GM12873 (cell line): ENCODE results near the gene EXOSC5.

Experiments
- TF ChIP-seq, protein P1 (sequence below): IDR thresholded peaks from 2 replicates; pipeline ENCODE4 v1.5.1; 2012; ENCODE audit warnings: low read depth, mild to moderate bottlenecking, moderate library complexity, low read length, control low read depth; ENCODE audit not compliant: insufficient read depth; ENCODE audit errors: missing control alignments

EXOSC5 gene

DNA sequence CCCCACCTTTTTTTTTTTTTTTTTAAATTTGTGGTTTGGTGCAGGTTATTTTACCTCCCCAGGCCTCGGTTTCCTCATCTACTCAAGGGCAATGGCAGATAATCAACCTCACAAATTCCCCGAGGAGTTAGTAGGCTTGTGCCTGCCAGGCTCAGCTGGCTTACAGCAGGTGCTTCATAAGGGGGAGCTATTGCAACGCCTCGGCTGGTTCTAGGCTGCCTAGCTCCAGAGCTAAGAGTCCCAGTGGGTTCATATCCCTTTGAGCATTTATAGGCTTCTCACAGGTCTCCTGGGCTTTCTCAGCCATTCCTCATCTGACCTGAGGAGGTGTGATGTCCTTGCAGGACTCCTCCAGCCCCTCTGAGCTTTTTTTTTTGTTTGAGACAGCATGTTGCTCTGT lies 11.1 kb upstream of the EXOSC5 start:
- TF ChIP-seq, protein P1, sequence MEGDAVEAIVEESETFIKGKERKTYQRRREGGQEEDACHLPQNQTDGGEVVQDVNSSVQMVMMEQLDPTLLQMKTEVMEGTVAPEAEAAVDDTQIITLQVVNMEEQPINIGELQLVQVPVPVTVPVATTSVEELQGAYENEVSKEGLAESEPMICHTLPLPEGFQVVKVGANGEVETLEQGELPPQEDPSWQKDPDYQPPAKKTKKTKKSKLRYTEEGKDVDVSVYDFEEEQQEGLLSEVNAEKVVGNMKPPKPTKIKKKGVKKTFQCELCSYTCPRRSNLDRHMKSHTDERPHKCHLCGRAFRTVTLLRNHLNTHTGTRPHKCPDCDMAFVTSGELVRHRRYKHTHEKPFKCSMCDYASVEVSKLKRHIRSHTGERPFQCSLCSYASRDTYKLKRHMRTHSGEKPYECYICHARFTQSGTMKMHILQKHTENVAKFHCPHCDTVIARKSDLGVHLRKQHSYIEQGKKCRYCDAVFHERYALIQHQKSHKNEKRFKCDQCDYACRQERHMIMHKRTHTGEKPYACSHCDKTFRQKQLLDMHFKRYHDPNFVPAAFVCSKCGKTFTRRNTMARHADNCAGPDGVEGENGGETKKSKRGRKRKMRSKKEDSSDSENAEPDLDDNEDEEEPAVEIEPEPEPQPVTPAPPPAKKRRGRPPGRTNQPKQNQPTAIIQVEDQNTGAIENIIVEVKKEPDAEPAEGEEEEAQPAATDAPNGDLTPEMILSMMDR, result peak; percentile 15

DNA sequence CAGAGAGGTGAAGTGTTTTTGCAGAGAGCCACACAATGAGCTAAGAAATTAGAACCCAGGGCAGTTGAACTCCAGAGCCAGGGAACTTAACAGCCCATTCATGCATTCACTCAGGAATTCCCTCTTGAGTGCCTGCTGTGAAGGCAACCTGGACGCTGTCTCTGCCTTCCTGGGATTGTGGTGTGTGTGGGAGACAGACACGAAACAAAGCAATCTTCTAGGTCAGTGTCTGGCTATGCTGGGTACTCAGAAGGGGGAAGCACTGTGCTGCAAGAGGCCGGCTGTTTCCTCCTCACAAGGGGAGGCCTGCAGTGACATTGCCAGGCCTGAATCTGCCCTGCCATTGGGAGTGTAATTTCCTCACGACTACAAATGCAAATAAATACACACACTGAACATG lies 10.1 kb upstream of the EXOSC5 start:
- TF ChIP-seq, protein P1, result no peak

DNA sequence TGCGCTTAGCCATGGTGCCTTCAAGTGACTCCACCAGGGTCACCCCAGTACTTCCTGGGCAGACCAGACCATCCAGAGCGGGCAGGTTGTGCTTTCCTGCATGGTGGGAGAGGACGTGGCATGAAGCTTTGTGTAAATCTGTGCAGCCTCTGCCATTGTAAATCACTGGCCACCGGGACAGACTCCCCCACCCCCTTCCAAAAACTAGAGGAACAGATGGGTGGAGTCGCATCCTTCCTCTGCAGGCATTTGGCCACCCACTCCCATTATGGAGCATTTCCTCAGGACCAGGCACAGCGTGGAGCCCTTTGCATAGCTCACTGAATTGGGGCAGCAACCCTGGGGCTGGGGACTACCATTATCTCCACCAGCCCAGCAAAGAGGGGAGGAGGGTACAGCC lies 8.6 kb upstream of the EXOSC5 start:
- TF ChIP-seq, protein P1, result no peak

DNA sequence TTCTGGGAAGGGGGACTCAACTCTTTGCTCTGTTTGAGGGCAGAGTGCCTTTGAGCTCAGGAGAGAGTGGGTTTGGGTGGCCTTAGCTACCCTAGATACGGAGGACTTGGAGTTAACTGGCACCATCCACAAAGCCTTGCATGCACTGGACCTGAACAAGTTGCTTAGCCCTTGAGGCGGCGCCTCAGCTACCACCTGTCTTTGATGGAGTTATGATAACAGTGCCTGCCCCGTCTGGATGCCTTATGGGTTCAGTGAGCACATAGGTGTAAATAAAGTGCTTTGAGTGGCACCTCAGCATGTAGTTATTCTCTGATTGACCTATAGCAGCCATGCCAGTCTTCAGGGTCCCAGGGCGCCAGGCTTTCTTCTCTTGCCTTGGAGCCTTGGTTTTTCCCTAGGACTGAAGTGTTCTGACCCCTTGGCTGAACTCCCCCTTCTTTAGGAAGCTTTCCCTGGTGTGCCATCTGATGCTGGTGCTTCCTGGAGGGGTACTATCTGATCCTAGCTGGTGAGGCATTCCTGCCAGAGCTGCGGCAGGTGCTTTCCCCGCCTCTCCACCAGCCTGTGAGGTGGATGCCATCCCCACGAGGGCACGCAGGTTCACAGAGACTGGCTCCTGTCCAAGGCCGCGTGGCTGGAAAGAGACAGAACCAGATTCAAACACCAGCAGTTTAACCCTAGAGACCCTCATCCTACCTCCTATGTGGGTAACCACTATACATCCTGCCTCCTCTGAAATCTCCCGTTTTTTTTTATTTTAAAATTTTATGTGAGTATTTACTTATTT lies 6.2 kb upstream of the EXOSC5 start:
- TF ChIP-seq, protein P1, result no peak

DNA sequence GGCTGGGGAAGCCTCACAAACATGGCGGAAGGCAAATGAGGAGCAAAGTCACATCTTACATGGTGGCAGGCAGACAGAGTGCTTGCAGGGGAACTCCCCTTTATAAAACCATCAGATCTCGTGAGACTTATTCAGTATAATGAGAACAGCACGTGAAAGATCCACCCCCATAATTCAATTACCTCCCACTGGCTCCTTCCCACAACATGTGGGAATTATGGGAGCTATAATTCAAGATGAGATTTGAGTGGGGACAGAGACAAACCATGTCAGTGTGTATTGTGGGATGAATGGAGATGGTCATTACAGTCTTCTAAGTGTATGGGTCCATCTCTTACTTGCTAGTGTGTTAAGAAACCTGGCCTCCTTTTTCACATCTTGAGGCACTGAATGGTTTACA lies 4.9 kb upstream of the EXOSC5 start:
- TF ChIP-seq, protein P1, result no peak

DNA sequence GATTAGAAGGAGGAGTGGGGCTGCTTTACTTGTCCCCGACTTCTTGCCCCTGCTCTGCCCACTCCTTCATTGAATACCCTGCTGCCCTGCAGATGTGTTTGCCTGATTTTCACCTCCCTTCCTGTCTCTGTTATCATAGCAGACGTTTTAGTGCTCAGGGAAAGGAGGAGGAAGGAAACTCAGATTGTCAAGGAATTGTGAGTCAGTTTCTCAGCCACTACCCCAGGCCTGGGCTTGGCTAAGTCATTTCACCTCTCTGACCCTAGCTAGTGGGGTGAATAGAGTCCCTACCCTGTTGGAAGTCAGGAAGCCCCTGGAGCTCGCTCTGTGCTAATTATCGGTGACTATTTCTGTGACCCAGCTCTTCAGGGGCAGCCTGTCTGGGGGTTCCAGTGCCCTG lies 4.3 kb upstream of the EXOSC5 start:
- TF ChIP-seq, protein P1, result no peak

DNA sequence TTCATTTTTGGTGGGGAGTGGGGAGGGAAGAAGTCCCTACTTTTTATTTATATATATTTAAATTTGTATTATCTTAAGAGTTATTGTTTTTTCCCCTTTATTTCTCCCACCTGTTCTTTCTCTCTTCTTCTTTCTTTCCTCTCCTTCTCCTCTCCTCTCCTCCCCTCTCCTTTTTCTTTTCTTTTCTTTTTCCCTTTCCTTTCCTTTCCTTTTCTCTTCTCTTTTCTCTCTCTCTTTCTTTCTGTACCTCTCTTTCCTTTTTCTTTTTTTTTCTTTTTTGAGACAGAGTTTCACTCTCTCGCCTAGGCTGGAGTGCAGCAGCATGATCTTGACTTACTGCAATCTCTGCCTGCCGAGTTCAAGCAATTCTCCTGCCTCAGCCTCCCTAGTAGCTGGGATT lies 2.4 kb upstream of the EXOSC5 start:
- TF ChIP-seq, protein P1, result no peak

DNA sequence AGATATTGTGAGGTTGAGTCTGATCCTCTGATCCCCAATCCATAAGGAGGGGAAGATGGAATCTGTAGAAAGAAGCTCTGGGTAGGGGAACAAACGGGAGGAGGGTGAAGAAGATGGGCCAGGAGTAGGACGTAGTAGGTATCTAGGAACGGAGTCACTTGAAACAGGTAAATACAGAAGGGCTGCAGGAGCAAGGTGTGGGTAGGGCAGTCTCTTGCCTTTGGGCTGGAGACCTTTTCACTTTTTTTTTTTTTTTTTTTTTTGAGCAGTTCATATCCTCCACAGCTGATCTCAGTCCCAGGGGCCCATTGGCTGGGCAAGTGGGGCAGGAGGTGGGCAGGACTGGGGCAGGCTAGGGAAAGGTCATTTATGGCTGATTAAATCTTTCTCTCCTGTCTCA lies 1.9 kb upstream of the EXOSC5 start:
- TF ChIP-seq, protein P1, result no peak
